ENCODE measurements around the gene SLC17A7. TPM values are rescaled to one million over a fixed set of nuclear protein-coding genes. Genes with fewer than 3 reads are reported as not detected.

Gene SLC17A7
- total and polyA plus RNA-seq, 9 of the 15 experiments (the other 6 are each of a cell fraction or from before 2014, with no cell fraction given) = 1.1 to 15.7 (median 2.4) TPM

- TF ChIP-seq CBX3 (IDR thresholded peaks at IDR 0.05; ENCODE audit: borderline replicate concordance in 1 of 2, low read length in 2 of 2) (no peak; a peak in 1 of 3 replicates), CEBPG (CRISPR knock-in tag; IDR thresholded peaks at IDR 0.05) (no peak), CEBPG (tag; conservative IDR thresholded peaks at IDR 0.05 in 1 of 2, IDR thresholded peaks at IDR 0.05 in 1 of 2) (no peak), STAT5B (CRISPR knock-in tag; IDR thresholded peaks at IDR 0.05) (no peak), ZBTB7A (IDR thresholded peaks at IDR 0.05; ENCODE audit: borderline replicate concordance, control insufficient read depth, low read depth, low read length) (0 out of 2 replicates have a peak, but pooled peaks have one; percentile 15), PTRF (tag; IDR thresholded peaks at IDR 0.05) (no peak), HDAC8 (tag; IDR thresholded peaks at IDR 0.05) (no peak), NKRF (IDR thresholded peaks at IDR 0.05; ENCODE audit: borderline replicate concordance) (peak; percentile 62; the same call in 1 of the 2 replicates), ELF1 (tag; IDR thresholded peaks at IDR 0.05) (no peak), ELF2 (CRISPR knock-in tag; IDR thresholded peaks at IDR 0.05) (no peak), GTF2F1 (IDR thresholded peaks at IDR 0.05; ENCODE audit: low read depth, low read length) (no peak), MECOM (CRISPR knock-in tag; IDR thresholded peaks at IDR 0.05) (no peak), ZNF212 (CRISPR knock-in tag; IDR thresholded peaks at IDR 0.05) (no peak), ZNF75A (CRISPR knock-in tag; IDR thresholded peaks at IDR 0.05) (no peak), CC2D1A (IDR thresholded peaks at IDR 0.05) (peak; percentile 95), MEF2D (tag; conservative IDR thresholded peaks at IDR 0.05; ENCODE audit: low read depth) (no peak), ASH1L (IDR thresholded peaks at IDR 0.05; ENCODE audit: borderline replicate concordance, low read depth, partially characterized antibody) (peak; percentile 53), ZNF444 (CRISPR knock-in tag; IDR thresholded peaks at IDR 0.05) (no peak), ZNF778 (CRISPR knock-in tag; IDR thresholded peaks at IDR 0.05) (no peak), FOS (IDR thresholded peaks at IDR 0.05; ENCODE audit: extremely low read depth, insufficient read length) (no peak)
- TF ChIP-seq, protein P1, sequence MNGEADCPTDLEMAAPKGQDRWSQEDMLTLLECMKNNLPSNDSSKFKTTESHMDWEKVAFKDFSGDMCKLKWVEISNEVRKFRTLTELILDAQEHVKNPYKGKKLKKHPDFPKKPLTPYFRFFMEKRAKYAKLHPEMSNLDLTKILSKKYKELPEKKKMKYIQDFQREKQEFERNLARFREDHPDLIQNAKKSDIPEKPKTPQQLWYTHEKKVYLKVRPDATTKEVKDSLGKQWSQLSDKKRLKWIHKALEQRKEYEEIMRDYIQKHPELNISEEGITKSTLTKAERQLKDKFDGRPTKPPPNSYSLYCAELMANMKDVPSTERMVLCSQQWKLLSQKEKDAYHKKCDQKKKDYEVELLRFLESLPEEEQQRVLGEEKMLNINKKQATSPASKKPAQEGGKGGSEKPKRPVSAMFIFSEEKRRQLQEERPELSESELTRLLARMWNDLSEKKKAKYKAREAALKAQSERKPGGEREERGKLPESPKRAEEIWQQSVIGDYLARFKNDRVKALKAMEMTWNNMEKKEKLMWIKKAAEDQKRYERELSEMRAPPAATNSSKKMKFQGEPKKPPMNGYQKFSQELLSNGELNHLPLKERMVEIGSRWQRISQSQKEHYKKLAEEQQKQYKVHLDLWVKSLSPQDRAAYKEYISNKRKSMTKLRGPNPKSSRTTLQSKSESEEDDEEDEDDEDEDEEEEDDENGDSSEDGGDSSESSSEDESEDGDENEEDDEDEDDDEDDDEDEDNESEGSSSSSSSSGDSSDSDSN (IDR thresholded peaks at IDR 0.05; ENCODE audit: borderline replicate concordance in 1 of 2, low read depth in 2 of 2, low read length in 2 of 2) = 0 out of 4 replicates have a peak, but pooled peaks of 1 of the 2 experiments have one; percentile 29
- TF ChIP-seq, protein P2, sequence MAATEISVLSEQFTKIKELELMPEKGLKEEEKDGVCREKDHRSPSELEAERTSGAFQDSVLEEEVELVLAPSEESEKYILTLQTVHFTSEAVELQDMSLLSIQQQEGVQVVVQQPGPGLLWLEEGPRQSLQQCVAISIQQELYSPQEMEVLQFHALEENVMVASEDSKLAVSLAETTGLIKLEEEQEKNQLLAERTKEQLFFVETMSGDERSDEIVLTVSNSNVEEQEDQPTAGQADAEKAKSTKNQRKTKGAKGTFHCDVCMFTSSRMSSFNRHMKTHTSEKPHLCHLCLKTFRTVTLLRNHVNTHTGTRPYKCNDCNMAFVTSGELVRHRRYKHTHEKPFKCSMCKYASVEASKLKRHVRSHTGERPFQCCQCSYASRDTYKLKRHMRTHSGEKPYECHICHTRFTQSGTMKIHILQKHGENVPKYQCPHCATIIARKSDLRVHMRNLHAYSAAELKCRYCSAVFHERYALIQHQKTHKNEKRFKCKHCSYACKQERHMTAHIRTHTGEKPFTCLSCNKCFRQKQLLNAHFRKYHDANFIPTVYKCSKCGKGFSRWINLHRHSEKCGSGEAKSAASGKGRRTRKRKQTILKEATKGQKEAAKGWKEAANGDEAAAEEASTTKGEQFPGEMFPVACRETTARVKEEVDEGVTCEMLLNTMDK (IDR thresholded peaks at IDR 0.05; ENCODE audit: borderline replicate concordance, insufficient read depth, low read depth, low read length, poor library complexity, severe bottlenecking) = peak; percentile 23
Measured at GRCh38 chr19:49391581-49392399, 49.5 kb downstream of the SLC17A7 start (continued).
